ENCODE results near the gene BLNK. TPM values are rescaled to one million over a fixed set of nuclear protein-coding genes. Genes with fewer than 3 reads are reported as not detected.

Gene BLNK
- total and polyA plus RNA-seq, 9 of the 15 experiments (the other 6 are each of a cell fraction or from before 2014, with no cell fraction given): not detected

DNA sequence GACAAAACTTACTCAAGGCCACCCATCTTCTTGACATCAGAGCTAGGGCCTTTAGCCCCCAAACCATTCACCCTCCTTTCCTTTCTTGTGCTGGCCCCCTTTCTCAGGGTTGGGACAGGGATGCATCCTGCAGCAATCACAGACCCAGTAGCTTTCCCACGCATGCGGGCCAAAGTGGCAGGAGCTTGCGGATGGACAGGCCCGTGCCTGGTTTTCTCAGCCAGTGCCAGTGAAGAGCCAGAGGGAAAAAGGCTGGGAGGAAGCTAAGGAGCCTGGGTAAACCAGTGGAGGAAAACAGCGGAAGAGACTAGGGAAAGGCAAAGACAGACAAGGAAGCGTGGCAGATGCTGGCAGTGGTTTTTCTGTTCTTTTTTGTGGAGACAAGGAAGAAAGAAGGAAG, 5.1 kb upstream of the BLNK start:
- no peaks in the 10 kb centered on the region for H3K9me1 ChIP-seq (ENCODE audit: control insufficient read depth, insufficient read depth, low read length)
- in situ Hi-C loops (cut with MboI): no loop called here
- CTCF ChIA-PET (ENCODE audit: low intra/inter-chr PET ratio): no interaction called here
- no peaks in the 10 kb centered on the region for H3K79me2 ChIP-seq (ENCODE audit: control insufficient read depth, insufficient read depth, low read length)
- BruUV-seq (replicated peaks): no TSS peak
- H3K4me3 ChIP-seq: no peak overlapping the region
- no peak overlapping the region for H3K9ac ChIP-seq (ENCODE audit: insufficient read depth in 1 of 2, low read depth in 2 of 2, low read length in 2 of 2)
- H3K27ac ChIP-seq (ENCODE audit: extremely low read depth, low read depth, low read length): no peak overlapping the region
- H3K4me1 ChIP-seq (replicated peaks in 1 of 2; ENCODE audit: control insufficient read depth in 2 of 2, insufficient read depth in 2 of 2, low read length in 2 of 2): no peaks in the 10 kb centered on the region
- H2AFZ ChIP-seq (ENCODE audit: low read depth, low read length): no peak overlapping the region
- FAIRE-seq (no peak), DNase-seq (ENCODE audit: extremely low read depth in 1 of 4, low spot score in 3 of 4) (no peak), ATAC-seq (no peak)
- H3K36me3 ChIP-seq (ENCODE audit: control insufficient read depth, insufficient read depth, low read length): no peaks in the 10 kb centered on the region
- intact Hi-C loops (cut with micrococcal nuclease): no loop called here
- POLR2A ChIA-PET: no interaction called here
- H3K4me2 ChIP-seq (ENCODE audit: insufficient read depth, low read length): no peak overlapping the region
- peaks cover 0 to 12% of the 10 kb centered on the region in 2 experiments; a peak in 2 of 5 replicates for H3K27me3 ChIP-seq (ENCODE audit: control insufficient read depth in 2 of 2, insufficient read depth in 2 of 2, low read length in 2 of 2)
- 0% methylated on average over 6 of the region's 6 CpGs for WGBS (ENCODE audit: insufficient coverage, low coverage, missing lambda C conversion rate)
- TF ChIP-seq MAFG (tag; conservative IDR thresholded peaks at IDR 0.05) (no peak), RBM39 (optimal IDR thresholded peaks at IDR 0.05; ENCODE audit: low read depth, low read length) (no peak), ADNP (tag; IDR thresholded peaks at IDR 0.05) (no peak), SMAD1 (IDR thresholded peaks at IDR 0.05; ENCODE audit: low read depth, low read length, partially characterized antibody) (no peak), ZNF165 (CRISPR knock-in tag; IDR thresholded peaks at IDR 0.05; ENCODE audit: borderline replicate concordance) (no peak)
- TF ChIP-seq, protein P1, sequence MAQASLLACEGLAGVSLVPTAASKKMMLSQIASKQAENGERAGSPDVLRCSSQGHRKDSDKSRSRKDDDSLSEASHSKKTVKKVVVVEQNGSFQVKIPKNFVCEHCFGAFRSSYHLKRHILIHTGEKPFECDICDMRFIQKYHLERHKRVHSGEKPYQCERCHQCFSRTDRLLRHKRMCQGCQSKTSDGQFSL (CRISPR knock-in tag; IDR thresholded peaks at IDR 0.05): no peak
- TF ChIP-seq, protein P1 (tag; IDR thresholded peaks at IDR 0.05): no peak
- TF ChIP-seq, protein P2, sequence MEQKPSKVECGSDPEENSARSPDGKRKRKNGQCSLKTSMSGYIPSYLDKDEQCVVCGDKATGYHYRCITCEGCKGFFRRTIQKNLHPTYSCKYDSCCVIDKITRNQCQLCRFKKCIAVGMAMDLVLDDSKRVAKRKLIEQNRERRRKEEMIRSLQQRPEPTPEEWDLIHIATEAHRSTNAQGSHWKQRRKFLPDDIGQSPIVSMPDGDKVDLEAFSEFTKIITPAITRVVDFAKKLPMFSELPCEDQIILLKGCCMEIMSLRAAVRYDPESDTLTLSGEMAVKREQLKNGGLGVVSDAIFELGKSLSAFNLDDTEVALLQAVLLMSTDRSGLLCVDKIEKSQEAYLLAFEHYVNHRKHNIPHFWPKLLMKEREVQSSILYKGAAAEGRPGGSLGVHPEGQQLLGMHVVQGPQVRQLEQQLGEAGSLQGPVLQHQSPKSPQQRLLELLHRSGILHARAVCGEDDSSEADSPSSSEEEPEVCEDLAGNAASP (IDR thresholded peaks at IDR 0.05): no peak
- TF ChIP-seq, protein P3, sequence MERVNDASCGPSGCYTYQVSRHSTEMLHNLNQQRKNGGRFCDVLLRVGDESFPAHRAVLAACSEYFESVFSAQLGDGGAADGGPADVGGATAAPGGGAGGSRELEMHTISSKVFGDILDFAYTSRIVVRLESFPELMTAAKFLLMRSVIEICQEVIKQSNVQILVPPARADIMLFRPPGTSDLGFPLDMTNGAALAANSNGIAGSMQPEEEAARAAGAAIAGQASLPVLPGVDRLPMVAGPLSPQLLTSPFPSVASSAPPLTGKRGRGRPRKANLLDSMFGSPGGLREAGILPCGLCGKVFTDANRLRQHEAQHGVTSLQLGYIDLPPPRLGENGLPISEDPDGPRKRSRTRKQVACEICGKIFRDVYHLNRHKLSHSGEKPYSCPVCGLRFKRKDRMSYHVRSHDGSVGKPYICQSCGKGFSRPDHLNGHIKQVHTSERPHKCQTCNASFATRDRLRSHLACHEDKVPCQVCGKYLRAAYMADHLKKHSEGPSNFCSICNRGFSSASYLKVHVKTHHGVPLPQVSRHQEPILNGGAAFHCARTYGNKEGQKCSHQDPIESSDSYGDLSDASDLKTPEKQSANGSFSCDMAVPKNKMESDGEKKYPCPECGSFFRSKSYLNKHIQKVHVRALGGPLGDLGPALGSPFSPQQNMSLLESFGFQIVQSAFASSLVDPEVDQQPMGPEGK (CRISPR knock-in tag; IDR thresholded peaks at IDR 0.05; ENCODE audit: borderline replicate concordance): no peak
- TF ChIP-seq, protein P4, sequence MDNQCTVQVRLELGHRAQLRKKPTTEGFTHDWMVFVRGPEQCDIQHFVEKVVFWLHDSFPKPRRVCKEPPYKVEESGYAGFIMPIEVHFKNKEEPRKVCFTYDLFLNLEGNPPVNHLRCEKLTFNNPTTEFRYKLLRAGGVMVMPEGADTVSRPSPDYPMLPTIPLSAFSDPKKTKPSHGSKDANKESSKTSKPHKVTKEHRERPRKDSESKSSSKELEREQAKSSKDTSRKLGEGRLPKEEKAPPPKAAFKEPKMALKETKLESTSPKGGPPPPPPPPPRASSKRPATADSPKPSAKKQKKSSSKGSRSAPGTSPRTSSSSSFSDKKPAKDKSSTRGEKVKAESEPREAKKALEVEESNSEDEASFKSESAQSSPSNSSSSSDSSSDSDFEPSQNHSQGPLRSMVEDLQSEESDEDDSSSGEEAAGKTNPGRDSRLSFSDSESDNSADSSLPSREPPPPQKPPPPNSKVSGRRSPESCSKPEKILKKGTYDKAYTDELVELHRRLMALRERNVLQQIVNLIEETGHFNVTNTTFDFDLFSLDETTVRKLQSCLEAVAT (IDR thresholded peaks at IDR 0.05): no peak
- TF ChIP-seq, protein P5, sequence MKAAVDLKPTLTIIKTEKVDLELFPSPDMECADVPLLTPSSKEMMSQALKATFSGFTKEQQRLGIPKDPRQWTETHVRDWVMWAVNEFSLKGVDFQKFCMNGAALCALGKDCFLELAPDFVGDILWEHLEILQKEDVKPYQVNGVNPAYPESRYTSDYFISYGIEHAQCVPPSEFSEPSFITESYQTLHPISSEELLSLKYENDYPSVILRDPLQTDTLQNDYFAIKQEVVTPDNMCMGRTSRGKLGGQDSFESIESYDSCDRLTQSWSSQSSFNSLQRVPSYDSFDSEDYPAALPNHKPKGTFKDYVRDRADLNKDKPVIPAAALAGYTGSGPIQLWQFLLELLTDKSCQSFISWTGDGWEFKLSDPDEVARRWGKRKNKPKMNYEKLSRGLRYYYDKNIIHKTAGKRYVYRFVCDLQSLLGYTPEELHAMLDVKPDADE (conservative IDR thresholded peaks at IDR 0.05; ENCODE audit: control insufficient read depth, low read depth, low read length): no peak
- H4K20me1 ChIP-seq (replicated peaks; ENCODE audit: control insufficient read depth, insufficient read depth, low read length): no peaks in the 10 kb centered on the region
- H3K9me3 ChIP-seq (replicated peaks; ENCODE audit: control insufficient read depth, insufficient read depth, low read depth, low read length): no peaks in the 10 kb centered on the region

Data from K562 (cell line).